Measurements from ENCODE around the gene SRSF1. TPM values are rescaled to one million over a fixed set of nuclear protein-coding genes. Genes with fewer than 3 reads are reported as not detected.

SRSF1 gene
- total and polyA plus RNA-seq, 12 donors: 105 to 276 (median 186) TPM

- 39 to 54% (median 42%) methylated on average over 3 of the region's 3 CpGs for WGBS, 4 donors
- intact Hi-C loops (cut with DNase I): no loop called here
- no peak for DNase-seq
- no peak overlapping the region for H3K27ac ChIP-seq
- H3K36me3 ChIP-seq (replicated peaks in 1 of 2): peaks cover 0 to 12% of the 10 kb centered on the region in 2 donors
- TF ChIP-seq CTCF (IDR thresholded peaks at IDR 0.05) (no peak), POLR2A (IDR thresholded peaks at IDR 0.05) (no peak)
- no peaks in the 10 kb centered on the region for H3K27me3 ChIP-seq
- H3K4me1 ChIP-seq (replicated peaks in 1 of 2): peaks cover 6 to 28% of the 10 kb centered on the region in 2 donors
- H3K9me3 ChIP-seq (replicated peaks in 1 of 3): no peaks in the 10 kb centered on the region
- H3K4me3 ChIP-seq: no peak overlapping the region
Observed at GRCh38 chr17:57993471-57994365, 13.3 kb downstream of the SRSF1 start.

- H3K9me3 ChIP-seq (replicated peaks in 1 of 3): no peaks in the 10 kb centered on the region
- no peak for DNase-seq
- no peak overlapping the region for H3K4me3 ChIP-seq
- H3K27ac ChIP-seq: no peak overlapping the region
- H3K4me1 ChIP-seq (replicated peaks in 1 of 2): peaks cover 8 to 28% of the 10 kb centered on the region in 2 donors
- H3K27me3 ChIP-seq: no peaks in the 10 kb centered on the region
- TF ChIP-seq CTCF (IDR thresholded peaks at IDR 0.05) (no peak), POLR2A (IDR thresholded peaks at IDR 0.05) (no peak)
- intact Hi-C loops (cut with DNase I): no loop called here
- no peaks in the 10 kb centered on the region for H3K36me3 ChIP-seq (replicated peaks in 1 of 2)
Observed at GRCh38 chr17:57991537-57991936, 15.5 kb downstream of the SRSF1 start.

DNA sequence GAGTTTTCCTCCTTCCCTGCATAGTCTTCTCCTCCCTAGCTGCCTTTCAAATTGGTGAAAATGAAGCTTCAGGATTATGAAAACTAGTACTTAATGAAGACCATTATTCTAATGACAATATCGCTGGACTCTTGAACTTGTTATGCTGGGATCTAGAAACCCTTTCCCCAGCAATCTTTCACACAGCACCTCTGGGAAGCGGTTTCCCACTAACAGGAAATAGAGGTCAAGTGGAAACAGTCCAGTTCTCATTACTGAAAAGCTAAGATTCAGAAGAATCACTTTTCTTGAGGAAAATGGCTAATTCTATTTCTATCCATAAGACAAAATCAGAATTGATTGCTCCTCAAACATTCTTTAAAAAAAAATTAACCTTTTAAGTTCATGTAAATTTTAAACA is 17.0 kb downstream of the SRSF1 start:
- Histone ChIP-seq H3K4me1 (replicated peaks in 1 of 2) (peaks cover 23 to 39% of the 10 kb centered on the region in 2 donors), H3K27ac (peak overlapping the region in 3 of 5 donors; percentile 46 to 97 (median 96)), H3K9me3 (replicated peaks in 1 of 3) (no peaks in the 10 kb centered on the region), H3K4me3 (no peak overlapping the region), H3K36me3 (replicated peaks in 1 of 2) (no peaks in the 10 kb centered on the region), H3K27me3 (no peaks in the 10 kb centered on the region)
- TF ChIP-seq CTCF (IDR thresholded peaks at IDR 0.05): no peak
- TF ChIP-seq POLR2A (IDR thresholded peaks at IDR 0.05): no peak
- intact Hi-C loops (cut with DNase I): no loop called here
- 39 to 60% (median 50%) methylated on average over 2 of the region's 2 CpGs for WGBS, 4 donors
- no peak for DNase-seq

GRCh38 chr17:57988301-57989250 is 18.5 kb downstream of the SRSF1 start:
- DNase-seq: peak; percentile 74 to 83 (median 75)
- no peaks in the 10 kb centered on the region for H3K27me3 ChIP-seq
- no peaks in the 10 kb centered on the region for H3K36me3 ChIP-seq (replicated peaks in 1 of 2)
- H3K27ac ChIP-seq: peak overlapping the region; percentile 75 to 97 (median 96)
- intact Hi-C loops (cut with DNase I): no loop called here
- TF ChIP-seq CTCF (IDR thresholded peaks at IDR 0.05) (peak in 1 of 6 experiments; percentile 7), POLR2A (IDR thresholded peaks at IDR 0.05) (peak in 1 of 2 donors; percentile 71)
- H3K4me3 ChIP-seq: peak overlapping the region in 3 of 4 donors; percentile 50 to 94 (median 71)
- peaks cover 30 to 48% of the 10 kb centered on the region in 2 donors for H3K4me1 ChIP-seq (replicated peaks in 1 of 2)
- no peaks in the 10 kb centered on the region for H3K9me3 ChIP-seq (replicated peaks in 1 of 3)
- WGBS, 4 donors: 1 to 3% (median 1%) methylated on average over 14 to 54 of the region's 54 CpGs
